HCT116 (cell line): ENCODE measurements around the gene FRMD8.

Experiments used
- EGR1 ChIP-seq: IDR thresholded peaks from 2 replicates; pipeline ENCODE4 v1.6.1; 2012; ENCODE audit warnings: low read depth
- EZH2 ChIP-seq: fragments of 200-600 bp; sonication (generic); IDR thresholded peaks from 2 replicates; pipeline ENCODE4 v1.6.1; 2017; ENCODE audit warnings: antibody characterized with exemption, mixed run types
- POLR2A ChIP-seq: IDR thresholded peaks from 2 replicates; pipeline ENCODE4 v1.7.0; 2011; ENCODE audit warnings: borderline replicate concordance; ENCODE audit not compliant: insufficient read depth, insufficient read length; ENCODE audit errors: extremely low read depth
- POLR2AphosphoS5 ChIP-seq: IDR thresholded peaks from 2 replicates; pipeline ENCODE4 v1.6.1; 2011; ENCODE audit warnings: mild to moderate bottlenecking, low read depth, low read length, moderate library complexity
- RAD21 ChIP-seq: IDR thresholded peaks from 2 replicates; pipeline ENCODE4 v1.6.1; 2012; ENCODE audit warnings: low read depth, mild to moderate bottlenecking
- TF ChIP-seq, protein P1 (sequence below), 3 experiments: fragments of 200-600 bp in 1 of 3; sonication (generic) in 1 of 3; IDR thresholded peaks in 2 of 3; conservative IDR thresholded peaks in 1 of 3; 2 replicates each; pipeline ENCODE4 v1.5.1; 2012 to 2017; ENCODE audit warnings: low read depth in 2 of 3, low read length in 2 of 3, antibody characterized with exemption in 1 of 3, borderline replicate concordance in 1 of 3, control low read depth in 1 of 3, mild to moderate bottlenecking in 1 of 3, mixed read lengths in 1 of 3, mixed run types in 1 of 3, moderate library complexity in 1 of 3; ENCODE audit not compliant: insufficient read depth in 1 of 3

- TF ChIP-seq POLR2A (no peak), POLR2AphosphoS5 (peak; percentile 13; the same call in 1 of the 2 replicates), EGR1 (no peak), EZH2 (no peak), RAD21 (no peak)
- TF ChIP-seq, protein P1, sequence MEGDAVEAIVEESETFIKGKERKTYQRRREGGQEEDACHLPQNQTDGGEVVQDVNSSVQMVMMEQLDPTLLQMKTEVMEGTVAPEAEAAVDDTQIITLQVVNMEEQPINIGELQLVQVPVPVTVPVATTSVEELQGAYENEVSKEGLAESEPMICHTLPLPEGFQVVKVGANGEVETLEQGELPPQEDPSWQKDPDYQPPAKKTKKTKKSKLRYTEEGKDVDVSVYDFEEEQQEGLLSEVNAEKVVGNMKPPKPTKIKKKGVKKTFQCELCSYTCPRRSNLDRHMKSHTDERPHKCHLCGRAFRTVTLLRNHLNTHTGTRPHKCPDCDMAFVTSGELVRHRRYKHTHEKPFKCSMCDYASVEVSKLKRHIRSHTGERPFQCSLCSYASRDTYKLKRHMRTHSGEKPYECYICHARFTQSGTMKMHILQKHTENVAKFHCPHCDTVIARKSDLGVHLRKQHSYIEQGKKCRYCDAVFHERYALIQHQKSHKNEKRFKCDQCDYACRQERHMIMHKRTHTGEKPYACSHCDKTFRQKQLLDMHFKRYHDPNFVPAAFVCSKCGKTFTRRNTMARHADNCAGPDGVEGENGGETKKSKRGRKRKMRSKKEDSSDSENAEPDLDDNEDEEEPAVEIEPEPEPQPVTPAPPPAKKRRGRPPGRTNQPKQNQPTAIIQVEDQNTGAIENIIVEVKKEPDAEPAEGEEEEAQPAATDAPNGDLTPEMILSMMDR (IDR thresholded peaks at IDR 0.05 in 2 of 3, conservative IDR thresholded peaks at IDR 0.05 in 1 of 3; ENCODE audit: borderline replicate concordance in 1 of 3, insufficient read depth in 1 of 3, low read depth in 2 of 3, low read length in 2 of 3): no peak
Measured at GRCh38 chr11:65445101-65445603, 58.7 kb downstream of the FRMD8 start.
